Type B pancreatic cell (in vitro differentiated cells): Measurements from ENCODE around the gene LYRM4. TPM values are rescaled to one million over a fixed set of nuclear protein-coding genes. Genes with fewer than 3 reads are reported as not detected.

Source experiments
- DNase-seq: peaks from one replicate; pipeline ENCODE4 v3.0.0; 2021; ENCODE audit warnings: mixed read lengths; ENCODE audit not compliant: unreplicated experiment; ENCODE audit errors: extremely low spot score
- H3K27ac Mint-ChIP-seq: 2 replicates; pipeline ENCODE4 v1.8.0; 2021; ENCODE audit warnings: mild to moderate bottlenecking, mixed read lengths
- H3K27me3 Mint-ChIP-seq: 2 replicates; pipeline ENCODE4 v1.8.0; 2021; ENCODE audit warnings: mixed read lengths
- H3K36me3 Mint-ChIP-seq: 2 replicates; pipeline ENCODE4 v1.8.0; 2021; ENCODE audit warnings: mixed read lengths
- H3K4me1 Mint-ChIP-seq: one replicate; pipeline ENCODE4 v1.8.0; 2021; ENCODE audit warnings: mixed read lengths; ENCODE audit not compliant: unreplicated experiment
- H3K4me3 Mint-ChIP-seq: 2 replicates; pipeline ENCODE4 v1.8.0; 2021; ENCODE audit warnings: mild to moderate bottlenecking, mixed read lengths
- H3K9me3 Mint-ChIP-seq: 2 replicates; pipeline ENCODE4 v1.8.0; 2021; ENCODE audit warnings: mixed read lengths
- CTCF ChIP-seq: fragments of 200-600 bp; sonication (generic); conservative IDR thresholded peaks from 2 replicates; pipeline ENCODE4 v1.5.0; 2021; ENCODE audit warnings: antibody characterized with exemption, mild to moderate bottlenecking
- total RNA-seq: library from RNA; stranded (reverse); gene quantifications from 2 replicates; pipeline ENCODE4 v1.2.1, GENCODE V29; 2021; ENCODE audit warnings: low replicate concordance

LYRM4 gene
- total RNA-seq, 1 donor from 2014 or later = 39.5 TPM

- no peak overlapping the region for H3K4me3 Mint-ChIP-seq
- peaks cover 6% of the 10 kb centered on the region for H3K36me3 Mint-ChIP-seq
- no peaks in the 10 kb centered on the region for H3K9me3 Mint-ChIP-seq
- no peak for DNase-seq
- peaks cover 30% of the 10 kb centered on the region for H3K4me1 Mint-ChIP-seq
- no peaks in the 10 kb centered on the region for H3K27me3 Mint-ChIP-seq
- no peak overlapping the region for H3K27ac Mint-ChIP-seq
- no peak for TF ChIP-seq CTCF
These were observed 57.8 kb downstream of the LYRM4 start for GRCh38 chr6:5202941-5203340.

GRCh38 chr6:5202206-5202605, 58.5 kb downstream of the LYRM4 start:
- no peak for DNase-seq
- H3K36me3 Mint-ChIP-seq = peaks cover 6% of the 10 kb centered on the region
- TF ChIP-seq CTCF = no peak
- H3K27ac Mint-ChIP-seq = no peak overlapping the region
- peaks cover 29% of the 10 kb centered on the region for H3K4me1 Mint-ChIP-seq
- H3K4me3 Mint-ChIP-seq = no peak overlapping the region
- no peaks in the 10 kb centered on the region for H3K9me3 Mint-ChIP-seq
- no peaks in the 10 kb centered on the region for H3K27me3 Mint-ChIP-seq

GRCh38 chr6:5201271-5201670, 59.5 kb downstream of the LYRM4 start:
- no peaks in the 10 kb centered on the region for H3K9me3 Mint-ChIP-seq
- H3K4me1 Mint-ChIP-seq = peaks cover 24% of the 10 kb centered on the region
- H3K36me3 Mint-ChIP-seq = peaks cover 9% of the 10 kb centered on the region
- no peak for TF ChIP-seq CTCF
- H3K4me3 Mint-ChIP-seq = no peak overlapping the region
- no peak for DNase-seq
- no peak overlapping the region for H3K27ac Mint-ChIP-seq
- no peaks in the 10 kb centered on the region for H3K27me3 Mint-ChIP-seq

- H3K4me1 Mint-ChIP-seq = peaks cover 11% of the 10 kb centered on the region
- no peak for TF ChIP-seq CTCF
- no peaks in the 10 kb centered on the region for H3K27me3 Mint-ChIP-seq
- no peak overlapping the region for H3K27ac Mint-ChIP-seq
- H3K4me3 Mint-ChIP-seq = no peak overlapping the region
- H3K9me3 Mint-ChIP-seq = no peaks in the 10 kb centered on the region
- no peak for DNase-seq
- H3K36me3 Mint-ChIP-seq = peaks cover 13% of the 10 kb centered on the region
These were observed 61.0 kb downstream of the LYRM4 start for GRCh38 chr6:5199702-5200101.

- Mint-ChIP-seq H3K4me3 (no peak overlapping the region), H3K9me3 (no peaks in the 10 kb centered on the region), H3K27me3 (no peaks in the 10 kb centered on the region), H3K4me1 (peaks cover 7% of the 10 kb centered on the region), H3K36me3 (peaks cover 13% of the 10 kb centered on the region), H3K27ac (no peak overlapping the region)
- no peak for DNase-seq
- no peak for TF ChIP-seq CTCF
These were observed 61.5 kb downstream of the LYRM4 start for GRCh38 chr6:5199283-5199682.

- H3K27me3 Mint-ChIP-seq = no peaks in the 10 kb centered on the region
- H3K4me1 Mint-ChIP-seq = peaks cover 2% of the 10 kb centered on the region
- no peak for DNase-seq
- H3K27ac Mint-ChIP-seq = no peak overlapping the region
- H3K9me3 Mint-ChIP-seq = no peaks in the 10 kb centered on the region
- TF ChIP-seq CTCF = no peak
- H3K36me3 Mint-ChIP-seq = peaks cover 13% of the 10 kb centered on the region
- H3K4me3 Mint-ChIP-seq = no peak overlapping the region
These were observed 63.7 kb downstream of the LYRM4 start for GRCh38 chr6:5197084-5197483.
